ENCODE measurements around the gene FAM227A. TPM values are rescaled to one million over a fixed set of nuclear protein-coding genes. Genes with fewer than 3 reads are reported as not detected.

Gene FAM227A
- total and polyA plus RNA-seq, 4 donors = 1.1 to 10.0 (median 6.0) TPM

GRCh38 chr22:38641476-38642040 lies 14.6 kb downstream of the FAM227A start:
- no peak for ATAC-seq (ENCODE audit: insufficient read depth, low FRiP score)
- no peak for DNase-seq

GRCh38 chr22:38638728-38639127 lies 17.5 kb downstream of the FAM227A start:
- DNase-seq (no peak), ATAC-seq (ENCODE audit: insufficient read depth, low FRiP score) (no peak)
- Histone ChIP-seq H3K27ac (ENCODE audit: low read depth in 1 of 2, low read length in 1 of 2) (no peak overlapping the region), H3K9me3 (ENCODE audit: control insufficient read depth in 4 of 4, insufficient read depth in 3 of 4, low read length in 3 of 4) (no peaks in the 10 kb centered on the region), H3K36me3 (ENCODE audit: control insufficient read depth in 4 of 4, insufficient read depth in 4 of 4, low read length in 4 of 4) (peaks cover 0 to 6% (median 0%) of the 10 kb centered on the region in 4 donors), H3K9ac (ENCODE audit: insufficient read depth in 1 of 2, low read length in 2 of 2) (no peak overlapping the region), H3K27me3 (ENCODE audit: control insufficient read depth in 3 of 3, insufficient read depth in 3 of 3, low read length in 2 of 3) (no peaks in the 10 kb centered on the region), H3K4me1 (ENCODE audit: control insufficient read depth in 5 of 5, insufficient read depth in 5 of 5, low read length in 5 of 5) (no peaks in the 10 kb centered on the region), H3K4me3 (no peak overlapping the region)
- TF ChIP-seq CTCF (IDR thresholded peaks at IDR 0.05; ENCODE audit: control extremely low read depth, extremely low read depth) = no peak
- 56 to 84% methylated on average over 3 of the region's 3 CpGs for WGBS, 2 donors

More at GRCh38 chr22:38641476-38642040, 14.6 kb downstream of the FAM227A start:
- no peaks in the 10 kb centered on the region for H3K4me1 ChIP-seq (ENCODE audit: control insufficient read depth in 5 of 5, insufficient read depth in 5 of 5, low read length in 5 of 5)
- no peak overlapping the region for H3K9ac ChIP-seq (ENCODE audit: insufficient read depth in 1 of 2, low read length in 2 of 2)
- no peak overlapping the region for H3K27ac ChIP-seq (ENCODE audit: low read depth in 1 of 2, low read length in 1 of 2)
- peaks cover 0 to 2% (median 0%) of the 10 kb centered on the region in 4 donors for H3K36me3 ChIP-seq (ENCODE audit: control insufficient read depth in 4 of 4, insufficient read depth in 4 of 4, low read length in 4 of 4)
- 94% methylated on average over 13 of the region's 13 CpGs for WGBS, 2 donors
- H3K9me3 ChIP-seq (ENCODE audit: control insufficient read depth in 4 of 4, insufficient read depth in 3 of 4, low read length in 3 of 4) = no peaks in the 10 kb centered on the region
- H3K4me3 ChIP-seq = no peak overlapping the region
- H3K27me3 ChIP-seq (ENCODE audit: control insufficient read depth in 3 of 3, insufficient read depth in 3 of 3, low read length in 2 of 3) = no peaks in the 10 kb centered on the region
- no peak for TF ChIP-seq CTCF (IDR thresholded peaks at IDR 0.05; ENCODE audit: control extremely low read depth, extremely low read depth)

GRCh38 chr22:38638216-38638615 lies 18.0 kb downstream of the FAM227A start:
- no peak for DNase-seq
- no peak overlapping the region for H3K9ac ChIP-seq (ENCODE audit: insufficient read depth in 1 of 2, low read length in 2 of 2)
- no peaks in the 10 kb centered on the region for H3K27me3 ChIP-seq (ENCODE audit: control insufficient read depth in 3 of 3, insufficient read depth in 3 of 3, low read length in 2 of 3)
- no peak for ATAC-seq (ENCODE audit: insufficient read depth, low FRiP score)
- H3K27ac ChIP-seq (ENCODE audit: low read depth in 1 of 2, low read length in 1 of 2) = no peak overlapping the region
- no peaks in the 10 kb centered on the region for H3K9me3 ChIP-seq (ENCODE audit: control insufficient read depth in 4 of 4, insufficient read depth in 3 of 4, low read length in 3 of 4)
- H3K4me3 ChIP-seq = no peak overlapping the region
- no peaks in the 10 kb centered on the region for H3K4me1 ChIP-seq (ENCODE audit: control insufficient read depth in 5 of 5, insufficient read depth in 5 of 5, low read length in 5 of 5)
- H3K36me3 ChIP-seq (ENCODE audit: control insufficient read depth in 4 of 4, insufficient read depth in 4 of 4, low read length in 4 of 4) = peaks cover 0 to 6% (median 0%) of the 10 kb centered on the region in 4 donors
- no peak for TF ChIP-seq CTCF (IDR thresholded peaks at IDR 0.05; ENCODE audit: control extremely low read depth, extremely low read depth)
- 87 to 95% methylated on average over 2 of the region's 2 CpGs for WGBS, 2 donors

- DNase-seq (no peak), ATAC-seq (ENCODE audit: insufficient read depth, low FRiP score) (no peak)
- H3K27me3 ChIP-seq (ENCODE audit: control insufficient read depth in 3 of 3, insufficient read depth in 3 of 3, low read length in 2 of 3) = no peaks in the 10 kb centered on the region
- no peak overlapping the region for H3K4me3 ChIP-seq
- H3K4me1 ChIP-seq (ENCODE audit: control insufficient read depth in 5 of 5, insufficient read depth in 5 of 5, low read length in 5 of 5) = no peaks in the 10 kb centered on the region
- TF ChIP-seq CTCF (IDR thresholded peaks at IDR 0.05; ENCODE audit: control extremely low read depth, extremely low read depth) = no peak
- H3K9me3 ChIP-seq (ENCODE audit: control insufficient read depth in 4 of 4, insufficient read depth in 3 of 4, low read length in 3 of 4) = no peaks in the 10 kb centered on the region
- no peak overlapping the region for H3K9ac ChIP-seq (ENCODE audit: insufficient read depth in 1 of 2, low read length in 2 of 2)
- H3K27ac ChIP-seq (ENCODE audit: low read depth in 1 of 2, low read length in 1 of 2) = no peak overlapping the region
- 82 to 91% methylated on average over 3 of the region's 3 CpGs for WGBS, 2 donors
- peaks cover 0 to 4% (median 0%) of the 10 kb centered on the region in 4 donors for H3K36me3 ChIP-seq (ENCODE audit: control insufficient read depth in 4 of 4, insufficient read depth in 4 of 4, low read length in 4 of 4)
These were observed 23.7 kb downstream of the FAM227A start for GRCh38 chr22:38632528-38632927.

All from lung (tissue), 12 donors.